HCT116 (cell line): ENCODE results near the gene CLEC16A. TPM values are rescaled to one million over a fixed set of nuclear protein-coding genes. Genes with fewer than 3 reads are reported as not detected.

Experiments used
- ATAC-seq: fragments of 200-7000 bp; cut with Tn5 transposase; 2 replicates; pipeline ENCODE4 v1.9.1; 2020; ENCODE audit warnings: mild to moderate bottlenecking, moderate library complexity
- BruUV-seq: library from RNA; stranded (reverse); fragments of 400-500 nt; replicated peaks from 2 replicates; lab custom pipeline; 2021; lab: Mats Ljungman, UMichigan
- CTCF ChIA-PET: fragments of 300-600 bp; sonication (Branson Sonifier 250); formaldehyde crosslinking; loops from one replicate; lab custom pipeline; 2021; ENCODE audit warnings: antibody characterized with exemption; lab: Charles Lee
- POLR2A ChIA-PET: fragments of 300-600, 350-600 bp; sonication (Branson Sonifier 250); formaldehyde crosslinking; loops from one replicate; lab custom pipeline; 2021; ENCODE audit warnings: antibody characterized with exemption; lab: Charles Lee
- RAD21 ChIA-PET, 2 experiments: fragments of 300-600 bp; sonication (Branson Sonifier 250); formaldehyde crosslinking; loops; one replicate each; lab custom pipeline; 2023; ENCODE audit warnings: low total read pairs in 2 of 2; ENCODE audit not compliant: uncharacterized antibody in 2 of 2, unreplicated experiment in 2 of 2, low non-redundant PET in 1 of 2; lab: Charles Lee
- DNase-seq: peaks from one replicate; pipeline ENCODE4 v3.0.0-alpha.2; 2010; ENCODE audit warnings: low read depth, low spot score
- H2AFZ ChIP-seq: fragments of 200-600 bp; shearing (Covaris generic), sonication (generic); 2 replicates; pipeline ENCODE4 v1.6.1; 2017; ENCODE audit warnings: low read depth, mixed run types, mixed read lengths, antibody characterized with exemption, low read length; ENCODE audit not compliant: poor library complexity, severe bottlenecking
- H3K27ac ChIP-seq: 2 replicates; pipeline ENCODE4 v1.5.1; 2012; ENCODE audit warnings: low read depth, low read length
- H3K27me3 ChIP-seq: fragments of 200-600 bp; sonication (generic); 2 replicates; pipeline ENCODE4 v1.6.1; 2016; ENCODE audit warnings: mixed run types, low read length, mixed read lengths; ENCODE audit not compliant: insufficient read depth
- H3K36me3 ChIP-seq, 2 experiments: fragments of 200-500 bp in 1 of 2; fragments of 200-600 bp in 1 of 2; sonication (Bioruptor generic) in 1 of 2; sonication (generic) in 1 of 2; 2 replicates each; pipeline versions ENCODE4 v1.5.1 to v1.6.1; 2014 to 2016; ENCODE audit warnings: low read length in 2 of 2, inconsistent platforms in 1 of 2, mixed read lengths in 1 of 2, mixed run types in 1 of 2; ENCODE audit not compliant: insufficient read depth in 2 of 2, control insufficient read depth in 1 of 2
- H3K4me1 ChIP-seq, 2 experiments: fragments of 200-600 bp in 1 of 2; sonication (generic) in 1 of 2; 2 replicates each; pipeline versions ENCODE4 v1.5.1 to v1.6.1; 2012 to 2017; ENCODE audit warnings: low read length in 2 of 2, inconsistent platforms in 1 of 2, mild to moderate bottlenecking in 1 of 2, mixed read lengths in 1 of 2, mixed run types in 1 of 2, moderate library complexity in 1 of 2; ENCODE audit not compliant: insufficient read depth in 2 of 2, control insufficient read depth in 1 of 2
- H3K4me2 ChIP-seq: fragments of 200-600 bp; sonication (generic); 2 replicates; pipeline ENCODE4 v1.6.1; 2017; ENCODE audit warnings: mixed run types, low read length, mixed read lengths
- H3K4me3 ChIP-seq, 2 experiments: fragments of 200-600 bp in 1 of 2; sonication (generic) in 1 of 2; replicated peaks in 1 of 2; 2 replicates each; pipeline ENCODE4 v1.5.1; 2011 to 2016; ENCODE audit warnings: low read length in 2 of 2, control low read depth in 1 of 2, low read depth in 1 of 2, mild to moderate bottlenecking in 1 of 2, mixed read lengths in 1 of 2, mixed run types in 1 of 2
- H3K79me2 ChIP-seq: fragments of 200-600 bp; sonication (generic); 2 replicates; pipeline ENCODE4 v1.6.1; 2017; ENCODE audit warnings: mild to moderate bottlenecking, mixed run types, low read length, moderate library complexity, mixed read lengths; ENCODE audit not compliant: insufficient read depth
- H3K9ac ChIP-seq: fragments of 200-600 bp; sonication (generic); 2 replicates; pipeline ENCODE4 v1.6.1; 2016; ENCODE audit warnings: low read length, mixed read lengths
- H3K9me2 ChIP-seq: fragments of 200-600 bp; sonication (generic), shearing (Covaris generic); 2 replicates; pipeline ENCODE4 v1.6.1; 2017; ENCODE audit warnings: mixed run types, mild to moderate bottlenecking, moderate library complexity; ENCODE audit not compliant: insufficient read depth
- H3K9me3 ChIP-seq, 2 experiments: fragments of 200-500 bp in 1 of 2; fragments of 200-600 bp in 1 of 2; sonication (Bioruptor generic) in 1 of 2; sonication (generic) in 1 of 2; 2 replicates each; pipeline ENCODE4 v1.6.1; 2014 to 2017; ENCODE audit warnings: low read length in 2 of 2, mixed read lengths in 2 of 2, inconsistent platforms in 1 of 2, low read depth in 1 of 2, mild to moderate bottlenecking in 1 of 2, mixed run types in 1 of 2, moderate library complexity in 1 of 2; ENCODE audit not compliant: control insufficient read depth in 1 of 2, insufficient read depth in 1 of 2
- H4K20me1 ChIP-seq: fragments of 200-600 bp; sonication (generic), shearing (Covaris generic); 2 replicates; pipeline ENCODE4 v1.6.1; 2017; ENCODE audit warnings: mixed run types, mild to moderate bottlenecking, moderate library complexity; ENCODE audit not compliant: insufficient read depth
- CBX3 ChIP-seq: IDR thresholded peaks from 2 replicates; pipeline ENCODE4 v1.6.1; 2012; ENCODE audit warnings: low read depth
- CEBPB ChIP-seq: IDR thresholded peaks from 2 replicates; pipeline ENCODE4 v1.6.1; 2012; ENCODE audit warnings: low read depth
- EGR1 ChIP-seq: IDR thresholded peaks from 2 replicates; pipeline ENCODE4 v1.6.1; 2012; ENCODE audit warnings: low read depth
- ELF1 ChIP-seq: IDR thresholded peaks from 2 replicates; pipeline ENCODE4 v1.6.1; 2012; ENCODE audit warnings: low read depth, borderline replicate concordance
- EZH2 ChIP-seq: fragments of 200-600 bp; sonication (generic); IDR thresholded peaks from 2 replicates; pipeline ENCODE4 v1.6.1; 2017; ENCODE audit warnings: antibody characterized with exemption, mixed run types
- FOSL1 ChIP-seq: IDR thresholded peaks from 2 replicates; pipeline ENCODE4 v1.6.1; 2012; ENCODE audit warnings: low read depth
- JUND ChIP-seq: IDR thresholded peaks from 2 replicates; pipeline ENCODE4 v1.6.1; 2012
- MAX ChIP-seq: IDR thresholded peaks from 2 replicates; pipeline ENCODE4 v1.6.1; 2012
- POLR2A ChIP-seq: IDR thresholded peaks from 2 replicates; pipeline ENCODE4 v1.7.0; 2011; ENCODE audit warnings: borderline replicate concordance; ENCODE audit not compliant: insufficient read depth, insufficient read length; ENCODE audit errors: extremely low read depth
- RAD21 ChIP-seq: IDR thresholded peaks from 2 replicates; pipeline ENCODE4 v1.6.1; 2012; ENCODE audit warnings: low read depth, mild to moderate bottlenecking
- SP1 ChIP-seq: IDR thresholded peaks from 2 replicates; pipeline ENCODE4 v1.6.1; 2012; ENCODE audit warnings: low read depth
- SRF ChIP-seq: IDR thresholded peaks from 2 replicates; pipeline ENCODE4 v1.6.1; 2012; ENCODE audit warnings: low read depth
- TCF7L2 ChIP-seq: IDR thresholded peaks from 2 replicates; pipeline ENCODE4 v1.7.0; 2011; ENCODE audit warnings: borderline replicate concordance, inconsistent platforms; ENCODE audit not compliant: insufficient read depth, insufficient read length; ENCODE audit errors: extremely low read depth
- YY1 ChIP-seq: IDR thresholded peaks from 2 replicates; pipeline ENCODE4 v1.6.1; 2011; ENCODE audit warnings: low read length, low read depth, moderate library complexity, mild to moderate bottlenecking; ENCODE audit not compliant: insufficient replicate concordance; ENCODE audit errors: extremely low read depth
- intact Hi-C: fragments of 100-400 bp; cut with micrococcal nuclease; formaldehyde crosslinking; loops from 2 replicates; pipeline ENCODE4 v1.10.0; 2022
- total RNA-seq: library from RNA; stranded (reverse); gene quantifications from one replicate; pipeline ENCODE4 v1.2.1, GENCODE V29; 2021; ENCODE audit not compliant: unreplicated experiment
- TF ChIP-seq, protein P1 (sequence below), 3 experiments: fragments of 200-600 bp in 1 of 3; sonication (generic) in 1 of 3; IDR thresholded peaks in 2 of 3; conservative IDR thresholded peaks in 1 of 3; 2 replicates each; pipeline ENCODE4 v1.5.1; 2012 to 2017; ENCODE audit warnings: low read depth in 2 of 3, low read length in 2 of 3, antibody characterized with exemption in 1 of 3, borderline replicate concordance in 1 of 3, control low read depth in 1 of 3, mild to moderate bottlenecking in 1 of 3, mixed read lengths in 1 of 3, mixed run types in 1 of 3, moderate library complexity in 1 of 3; ENCODE audit not compliant: insufficient read depth in 1 of 3

Gene CLEC16A
- total RNA-seq, 1 experiment from 2014 or later, result 18.0 TPM

GRCh38 chr16:10934325-10935107 lies 9.8 kb upstream of the CLEC16A start (continued):
- no peak for TF ChIP-seq SP1
- no peak for TF ChIP-seq TCF7L2
- TF ChIP-seq ELF1, result no peak
- TF ChIP-seq, all 23 proteins: peak for 0

- Histone ChIP-seq H3K9me3 (no peaks in the 10 kb centered on the region), H3K27ac (no peak overlapping the region), H3K36me3 (peaks cover 12 to 45% of the 10 kb centered on the region in 2 experiments; a peak in 3 of 4 replicates), H3K9me2 (no peaks in the 10 kb centered on the region), H3K9ac (no peak overlapping the region), H3K27me3 (no peaks in the 10 kb centered on the region), H2AFZ (no peak overlapping the region), H3K79me2 (peaks cover 79% of the 10 kb centered on the region), H3K4me2 (no peak overlapping the region), H3K4me1 (peaks cover 0 to 1% of the 10 kb centered on the region in 2 experiments; a peak in 2 of 4 replicates), H4K20me1 (0 out of 2 replicates have a peak, but pooled peaks cover 7% of the 10 kb centered on the region), H3K4me3 (no peak overlapping the region)
- intact Hi-C loops, result no loop called here
- ChIA-PET CTCF (no interaction called here), RAD21 (no interaction called here), POLR2A (no interaction called here)
- TF ChIP-seq JUND (no peak), RAD21 (no peak), YY1 (no peak), CEBPB (no peak), TCF7L2 (no peak), FOSL1 (no peak), EGR1 (no peak), CBX3 (no peak), ELF1 (no peak), EZH2 (no peak), MAX (no peak), POLR2A (no peak), SRF (no peak)
- TF ChIP-seq, protein P1, sequence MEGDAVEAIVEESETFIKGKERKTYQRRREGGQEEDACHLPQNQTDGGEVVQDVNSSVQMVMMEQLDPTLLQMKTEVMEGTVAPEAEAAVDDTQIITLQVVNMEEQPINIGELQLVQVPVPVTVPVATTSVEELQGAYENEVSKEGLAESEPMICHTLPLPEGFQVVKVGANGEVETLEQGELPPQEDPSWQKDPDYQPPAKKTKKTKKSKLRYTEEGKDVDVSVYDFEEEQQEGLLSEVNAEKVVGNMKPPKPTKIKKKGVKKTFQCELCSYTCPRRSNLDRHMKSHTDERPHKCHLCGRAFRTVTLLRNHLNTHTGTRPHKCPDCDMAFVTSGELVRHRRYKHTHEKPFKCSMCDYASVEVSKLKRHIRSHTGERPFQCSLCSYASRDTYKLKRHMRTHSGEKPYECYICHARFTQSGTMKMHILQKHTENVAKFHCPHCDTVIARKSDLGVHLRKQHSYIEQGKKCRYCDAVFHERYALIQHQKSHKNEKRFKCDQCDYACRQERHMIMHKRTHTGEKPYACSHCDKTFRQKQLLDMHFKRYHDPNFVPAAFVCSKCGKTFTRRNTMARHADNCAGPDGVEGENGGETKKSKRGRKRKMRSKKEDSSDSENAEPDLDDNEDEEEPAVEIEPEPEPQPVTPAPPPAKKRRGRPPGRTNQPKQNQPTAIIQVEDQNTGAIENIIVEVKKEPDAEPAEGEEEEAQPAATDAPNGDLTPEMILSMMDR (IDR thresholded peaks at IDR 0.05 in 2 of 3, conservative IDR thresholded peaks at IDR 0.05 in 1 of 3; ENCODE audit: borderline replicate concordance in 1 of 3, insufficient read depth in 1 of 3, low read depth in 2 of 3, low read length in 2 of 3), result no peak
- ATAC-seq (no peak), DNase-seq (no peak)
- no TSS peak for BruUV-seq
Observed at GRCh38 chr16:10935226-10935915, 9.0 kb upstream of the CLEC16A start.
